HG02759 (cell line): ENCODE data around the gene RNASE13.
A peak's percentile ranks its signal among the peaks of the same experiment; 100 is the strongest.

ENCODE experiments used
- ATAC-seq: cut with Tn5 transposase; IDR thresholded peaks from one replicate; pipeline ENCODE4 v1.9.1; 2021; ENCODE audit warnings: mild to moderate bottlenecking, moderate library complexity; ENCODE audit not compliant: unreplicated experiment

RNASE13 gene, protein sequence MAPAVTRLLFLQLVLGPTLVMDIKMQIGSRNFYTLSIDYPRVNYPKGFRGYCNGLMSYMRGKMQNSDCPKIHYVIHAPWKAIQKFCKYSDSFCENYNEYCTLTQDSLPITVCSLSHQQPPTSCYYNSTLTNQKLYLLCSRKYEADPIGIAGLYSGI

DNA sequence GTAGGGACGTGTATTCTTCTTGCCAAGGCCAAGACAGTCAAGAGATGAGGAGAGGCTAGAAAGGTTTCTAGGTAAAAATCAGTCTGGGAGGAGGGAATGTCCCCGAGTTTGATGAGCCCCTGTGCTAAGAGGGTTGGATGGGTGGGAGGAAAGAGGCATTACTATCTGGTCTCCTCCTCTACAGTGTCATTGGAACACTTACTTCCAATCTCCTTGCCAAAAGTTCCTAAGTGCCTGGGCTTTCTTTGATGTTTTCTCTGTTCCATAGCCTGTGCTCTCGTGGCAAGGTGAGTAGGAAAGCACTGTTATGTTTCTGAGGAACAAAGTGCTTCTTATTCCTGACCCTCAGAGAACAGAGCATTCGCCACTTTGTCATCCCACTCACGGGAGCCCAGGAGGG, at the start of gene RNASE13:
Gene RNASE13 (minus strand): TSS at position 101 of the 400 bp plus-strand sequence. CDS start 519 bp downstream, outside the sequence.
- ATAC-seq = no peak

DNA sequence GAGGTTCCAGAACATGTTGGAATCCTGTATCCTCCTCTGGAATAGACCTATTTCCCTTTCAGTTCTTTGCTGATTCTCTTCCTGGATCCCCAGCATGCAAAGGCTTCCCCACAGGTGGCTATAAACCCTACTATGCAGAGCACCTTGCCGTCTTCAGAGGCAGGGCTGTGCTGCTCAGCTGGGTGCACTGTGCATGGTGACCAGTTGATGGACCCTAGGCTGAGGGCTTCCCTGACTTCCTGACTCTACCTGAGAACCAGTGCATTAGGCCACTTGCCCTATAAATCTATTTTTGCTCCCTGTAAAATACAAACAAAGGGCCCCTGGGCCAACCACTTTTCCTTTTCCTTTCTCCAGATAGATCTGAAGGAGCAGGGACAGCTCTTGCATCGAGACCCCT, 49.8 kb upstream of the RNASE13 start:
- ATAC-seq = no peak

DNA sequence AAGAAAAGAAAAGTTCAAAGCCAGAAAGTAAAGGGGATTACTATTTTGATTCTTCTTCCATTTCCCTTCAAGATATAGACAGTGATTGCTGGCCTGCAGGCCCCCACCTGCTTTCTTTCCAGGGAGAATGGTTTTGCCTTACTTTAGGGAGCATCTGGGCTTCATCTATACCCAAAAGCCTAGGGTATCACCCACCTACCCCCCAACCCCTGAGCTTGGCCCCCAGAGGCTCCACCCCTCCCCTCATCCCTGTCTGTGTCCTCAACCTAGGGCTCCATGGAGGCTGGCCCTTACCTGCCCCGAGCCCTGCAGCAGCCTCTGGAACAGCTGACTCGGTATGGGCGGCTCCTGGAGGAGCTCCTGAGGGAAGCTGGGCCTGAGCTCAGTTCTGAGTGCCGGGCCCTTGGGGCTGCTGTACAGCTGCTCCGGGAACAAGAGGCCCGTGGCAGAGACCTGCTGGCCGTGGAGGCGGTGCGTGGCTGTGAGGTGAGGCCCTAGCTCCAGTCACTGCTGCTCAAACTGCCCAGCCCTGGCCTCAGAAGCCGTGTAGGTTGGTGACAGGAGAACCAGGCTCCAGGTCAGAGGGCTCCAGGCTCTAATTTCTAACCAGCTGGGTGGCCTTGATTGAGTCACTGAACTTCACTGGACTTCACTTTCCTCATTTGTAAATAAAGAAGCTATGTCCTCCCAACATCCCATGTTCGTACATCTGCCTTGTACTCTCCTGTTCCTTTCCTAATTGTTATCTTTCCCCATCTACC, 49.1 kb upstream of the RNASE13 start:
- ATAC-seq = no peak

DNA sequence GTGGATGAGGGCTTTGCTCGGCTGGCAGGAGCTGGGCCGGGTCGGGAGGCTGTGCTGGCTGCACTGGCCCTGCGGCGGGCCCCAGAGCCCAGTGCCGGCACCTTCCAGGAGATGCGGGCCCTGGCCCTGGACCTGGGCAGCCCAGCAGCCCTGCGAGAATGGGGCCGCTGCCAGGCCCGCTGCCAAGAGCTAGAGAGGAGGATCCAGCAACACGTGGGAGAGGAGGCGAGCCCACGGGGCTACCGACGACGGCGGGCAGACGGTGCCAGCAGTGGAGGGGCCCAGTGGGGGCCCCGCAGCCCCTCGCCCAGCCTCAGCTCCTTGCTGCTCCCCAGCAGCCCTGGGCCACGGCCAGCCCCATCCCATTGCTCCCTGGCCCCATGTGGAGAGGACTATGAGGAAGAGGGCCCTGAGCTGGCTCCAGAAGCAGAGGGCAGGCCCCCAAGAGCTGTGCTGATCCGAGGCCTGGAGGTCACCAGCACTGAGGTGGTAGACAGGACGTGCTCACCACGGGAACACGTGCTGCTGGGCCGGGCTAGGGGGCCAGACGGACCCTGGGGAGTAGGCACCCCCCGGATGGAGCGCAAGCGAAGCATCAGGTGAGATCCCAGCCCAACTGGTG, 47.0 kb upstream of the RNASE13 start:
- ATAC-seq = no peak

DNA sequence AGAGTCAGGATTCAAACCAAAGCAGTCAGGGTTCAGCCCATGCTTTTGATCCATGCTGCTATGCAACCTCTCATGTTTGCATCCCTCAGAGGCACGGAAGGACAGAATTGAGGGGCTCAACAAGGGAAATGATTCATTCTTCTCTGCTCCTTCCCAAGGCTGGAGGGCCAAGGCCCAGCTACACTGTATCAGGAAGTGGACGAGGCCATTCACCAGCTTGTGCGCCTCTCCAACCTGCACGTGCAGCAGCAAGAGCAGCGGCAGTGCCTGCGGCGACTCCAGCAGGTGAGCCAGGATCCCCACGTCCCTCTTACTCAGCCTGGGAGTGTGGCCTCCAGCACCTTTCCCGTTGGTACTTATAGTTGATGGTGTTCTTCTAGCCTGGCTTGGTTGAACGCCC, 44.1 kb upstream of the RNASE13 start:
- no peak for ATAC-seq

DNA sequence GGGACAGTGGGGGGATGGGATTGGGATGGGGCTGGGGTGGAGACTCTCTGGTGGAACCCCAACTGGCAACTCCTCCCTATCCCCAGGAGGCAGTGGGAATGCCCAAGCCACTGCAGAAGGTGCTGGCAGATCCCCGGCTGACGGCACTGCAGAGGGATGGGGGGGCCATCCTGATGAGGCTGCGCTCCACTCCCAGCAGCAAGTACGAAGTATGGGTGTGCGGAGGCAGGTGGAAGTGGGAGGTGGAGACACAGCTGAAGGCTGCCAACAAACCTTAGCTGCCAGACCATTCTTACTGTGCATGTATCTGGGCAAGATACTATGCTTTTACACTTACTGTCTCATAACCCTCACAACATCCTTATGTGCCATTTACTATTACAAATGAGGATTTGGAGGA, 43.7 kb upstream of the RNASE13 start:
- no peak for ATAC-seq

DNA sequence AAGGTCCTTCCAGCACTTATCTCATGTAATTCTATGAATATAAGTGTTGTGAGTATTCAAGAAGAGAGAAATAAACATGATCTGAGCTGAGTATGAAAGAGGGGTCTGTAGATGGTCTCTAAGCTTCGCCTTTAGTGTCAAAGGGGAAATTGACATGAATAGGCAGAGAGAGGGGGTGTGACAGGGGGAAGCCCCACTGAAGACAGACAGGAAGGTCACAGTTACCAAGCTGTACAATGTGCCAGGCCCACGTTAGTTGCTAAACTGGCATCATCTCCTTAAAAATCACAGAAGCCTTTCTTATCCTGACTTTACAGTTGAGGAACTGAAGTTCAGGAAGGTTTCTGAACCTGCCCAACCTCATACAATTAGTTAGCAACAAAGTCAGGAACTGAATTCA, 43.1 kb upstream of the RNASE13 start:
- no peak for ATAC-seq

DNA sequence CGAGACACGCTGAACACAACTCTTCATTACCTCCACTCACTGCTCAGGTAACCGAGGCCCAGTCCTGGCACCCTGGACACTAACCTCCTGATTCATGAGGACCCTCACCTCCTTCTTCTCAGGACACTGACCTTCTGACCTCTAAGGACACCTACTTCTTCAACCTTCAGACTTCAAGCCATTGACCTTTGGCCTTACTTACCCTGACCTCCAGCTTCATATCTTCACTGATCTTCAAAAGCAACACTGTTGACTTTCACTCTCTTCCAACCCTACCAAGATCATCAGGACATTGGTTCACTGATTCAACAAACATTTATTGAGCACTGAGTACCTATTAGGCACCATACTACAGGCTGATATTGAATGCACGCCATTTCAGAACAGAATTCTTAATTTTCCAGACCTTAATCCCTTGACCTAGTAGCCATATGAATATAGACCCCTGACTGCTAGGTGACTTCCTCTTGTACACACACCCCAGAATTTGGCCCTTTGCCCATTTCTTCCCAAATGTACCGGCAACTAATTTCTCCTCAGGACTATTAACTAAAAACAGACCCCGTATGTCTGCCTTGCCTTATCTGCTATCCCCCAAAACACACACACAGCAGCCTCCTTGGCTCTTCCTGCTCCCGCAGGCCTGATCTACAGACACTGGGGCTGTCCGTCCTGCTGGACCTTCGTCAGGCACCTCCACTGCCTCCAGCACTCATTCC, 41.3 kb upstream of the RNASE13 start:
- ATAC-seq = no peak

DNA sequence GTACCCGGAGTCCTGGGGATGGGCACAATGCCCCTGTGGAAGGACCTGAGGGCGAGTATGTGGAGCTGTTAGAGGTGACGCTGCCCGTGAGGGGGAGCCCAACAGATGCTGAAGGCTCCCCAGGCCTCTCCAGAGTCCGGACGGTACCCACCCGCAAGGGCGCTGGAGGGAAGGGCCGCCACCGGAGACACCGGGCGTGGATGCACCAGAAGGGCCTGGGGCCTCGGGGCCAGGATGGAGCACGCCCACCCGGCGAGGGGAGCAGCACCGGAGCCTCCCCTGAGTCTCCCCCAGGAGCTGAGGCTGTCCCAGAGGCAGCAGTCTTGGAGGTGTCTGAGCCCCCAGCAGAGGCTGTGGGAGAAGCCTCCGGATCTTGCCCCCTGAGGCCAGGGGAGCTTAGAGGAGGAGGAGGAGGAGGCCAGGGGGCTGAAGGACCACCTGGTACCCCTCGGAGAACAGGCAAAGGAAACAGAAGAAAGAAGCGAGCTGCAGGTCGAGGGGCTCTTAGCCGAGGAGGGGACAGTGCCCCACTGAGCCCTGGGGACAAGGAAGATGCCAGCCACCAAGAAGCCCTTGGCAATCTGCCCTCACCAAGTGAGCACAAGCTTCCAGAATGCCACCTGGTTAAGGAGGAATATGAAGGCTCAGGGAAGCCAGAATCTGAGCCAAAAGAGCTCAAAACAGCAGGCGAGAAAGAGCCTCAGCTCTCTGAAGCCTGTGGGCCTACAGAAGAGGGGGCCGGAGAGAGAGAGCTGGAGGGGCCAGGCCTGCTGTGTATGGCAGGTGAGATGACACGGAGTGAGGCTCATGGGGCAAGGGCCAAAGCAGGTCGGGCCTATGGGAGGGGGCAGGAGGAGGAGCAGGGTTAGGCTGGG, 40.0 kb upstream of the RNASE13 start:
- ATAC-seq = no peak

DNA sequence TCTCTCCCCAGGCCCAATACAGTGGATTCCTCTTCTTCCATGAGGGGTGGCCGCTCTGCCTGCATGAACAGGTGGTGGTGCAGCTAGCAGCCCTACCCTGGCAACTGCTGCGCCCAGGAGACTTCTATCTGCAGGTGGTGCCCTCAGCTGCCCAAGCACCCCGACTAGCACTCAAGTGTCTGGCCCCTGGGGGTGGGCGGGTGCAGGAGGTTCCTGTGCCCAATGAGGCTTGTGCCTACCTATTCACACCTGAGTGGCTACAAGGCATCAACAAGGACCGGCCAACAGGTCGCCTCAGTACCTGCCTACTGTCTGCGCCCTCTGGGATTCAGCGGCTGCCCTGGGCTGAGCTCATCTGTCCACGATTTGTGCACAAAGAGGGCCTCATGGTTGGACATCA, 39.3 kb upstream of the RNASE13 start:
- ATAC-seq = no peak

DNA sequence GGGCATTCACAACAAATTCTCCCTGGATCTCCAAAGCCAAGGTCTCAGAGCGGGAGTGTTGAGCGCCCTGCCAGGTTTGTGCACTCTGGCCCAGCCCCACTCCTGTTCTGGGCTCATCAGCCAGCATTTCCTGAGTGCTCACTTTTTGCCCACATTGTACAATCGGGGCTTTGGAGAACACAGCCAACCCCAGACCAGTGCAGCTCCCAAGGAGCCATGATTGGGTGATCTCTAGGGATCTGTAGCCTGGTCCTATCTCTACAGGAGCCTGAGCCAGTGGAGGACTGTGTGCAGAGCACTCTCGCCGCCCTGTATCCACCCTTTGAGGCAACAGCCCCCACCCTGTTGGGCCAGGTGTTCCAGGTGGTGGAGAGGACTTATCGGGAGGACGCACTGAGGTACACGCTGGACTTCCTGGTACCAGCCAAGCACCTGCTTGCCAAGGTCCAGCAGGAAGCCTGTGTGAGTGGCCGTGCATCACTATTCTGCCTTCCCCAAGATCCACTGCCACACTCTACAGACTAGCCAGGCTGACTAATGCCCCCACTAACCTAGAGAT, 38.3 kb upstream of the RNASE13 start:
- ATAC-seq = no peak

DNA sequence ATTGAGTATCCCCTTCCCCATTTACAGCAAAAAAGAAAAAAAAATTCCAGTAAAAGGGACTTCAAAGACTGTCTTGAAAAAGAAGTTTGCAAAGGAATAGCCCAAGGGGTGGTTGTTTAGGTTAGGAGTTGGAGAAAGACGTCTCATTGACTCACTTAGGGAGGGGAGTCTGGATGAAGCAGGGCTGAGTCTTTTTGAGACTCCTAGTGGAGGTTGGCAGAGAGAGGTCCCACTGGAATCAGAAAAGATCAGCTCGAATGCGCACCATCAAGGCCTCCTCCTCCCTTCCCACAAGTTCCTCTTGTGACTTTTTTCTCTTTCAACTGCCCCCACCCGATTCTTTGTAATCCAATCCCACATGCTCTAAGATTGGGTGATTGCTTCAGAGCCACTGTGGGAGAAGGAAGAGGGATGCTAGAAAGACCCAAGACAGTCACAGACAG, 37.4 kb upstream of the RNASE13 start:
- no peak for ATAC-seq

DNA sequence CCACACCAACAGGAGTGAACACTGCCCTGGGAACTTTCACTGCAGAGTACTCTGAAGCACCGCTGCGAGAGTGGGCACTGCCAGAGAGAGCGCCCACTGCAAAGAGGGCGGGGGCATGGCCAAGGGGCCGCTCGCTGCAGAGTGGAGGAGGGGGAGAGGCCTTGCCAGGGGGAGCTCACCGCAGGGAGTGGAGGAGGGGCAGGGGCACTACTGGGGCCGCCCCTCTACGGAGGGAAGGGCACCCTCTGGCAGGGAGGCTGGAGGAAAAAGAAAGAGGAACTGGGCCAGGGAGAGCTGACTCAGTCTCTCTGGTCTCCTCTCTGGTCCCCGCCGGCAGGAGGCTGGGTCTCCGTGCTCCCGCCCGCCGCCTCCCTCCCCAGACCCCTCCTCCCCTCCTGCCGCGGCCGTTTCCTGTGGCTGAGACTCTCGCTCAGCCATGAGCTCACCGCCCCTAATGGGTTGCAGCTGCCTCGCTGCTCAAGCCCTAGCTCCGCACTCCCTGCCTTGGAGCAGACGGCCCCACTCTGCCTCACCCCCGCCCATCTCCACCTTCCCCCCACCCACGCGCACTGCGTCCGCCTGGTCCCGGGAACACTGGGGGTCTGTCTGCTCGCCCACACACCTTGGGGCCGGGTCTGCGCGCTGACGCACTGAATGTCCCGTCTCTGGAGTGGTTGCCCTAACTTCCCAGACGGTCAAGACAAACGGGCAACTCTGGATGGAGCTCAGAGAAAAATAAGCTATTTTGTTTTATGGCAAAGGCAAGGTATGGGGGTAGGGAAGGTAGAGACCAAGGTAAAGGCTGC, 36.8 kb upstream of the RNASE13 start:
- ATAC-seq = peak; percentile 77

DNA sequence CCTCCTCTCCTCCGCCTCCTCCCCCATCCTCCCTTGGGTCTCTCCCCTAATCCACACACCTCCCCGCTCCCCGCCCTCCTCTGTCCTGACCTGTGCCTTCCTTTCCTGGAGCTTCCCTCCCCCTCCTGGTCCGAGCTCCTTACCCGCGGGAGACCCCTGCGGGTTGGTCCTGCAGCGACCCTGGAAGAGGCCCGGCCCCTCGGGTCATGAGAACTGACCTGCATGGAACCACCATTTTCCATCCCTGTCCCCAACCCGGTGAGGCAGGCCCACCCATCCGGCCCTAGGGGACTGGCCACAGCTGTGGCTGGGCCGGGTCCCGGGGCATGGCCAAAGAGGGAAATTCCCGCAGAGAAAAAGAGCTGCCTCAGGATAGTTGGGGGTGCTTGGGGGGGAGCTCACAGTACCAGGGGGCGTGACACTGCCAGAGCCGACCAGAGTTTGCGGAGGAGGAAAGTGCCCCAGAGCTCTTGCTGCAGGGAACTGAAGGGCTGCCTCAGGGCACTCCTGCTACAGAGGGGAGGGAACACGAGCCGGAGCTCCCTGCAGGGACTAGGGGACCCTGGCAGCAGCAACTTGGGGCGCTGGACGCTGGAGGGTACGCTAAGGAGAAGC, 36.1 kb upstream of the RNASE13 start:
- ATAC-seq = no peak

DNA sequence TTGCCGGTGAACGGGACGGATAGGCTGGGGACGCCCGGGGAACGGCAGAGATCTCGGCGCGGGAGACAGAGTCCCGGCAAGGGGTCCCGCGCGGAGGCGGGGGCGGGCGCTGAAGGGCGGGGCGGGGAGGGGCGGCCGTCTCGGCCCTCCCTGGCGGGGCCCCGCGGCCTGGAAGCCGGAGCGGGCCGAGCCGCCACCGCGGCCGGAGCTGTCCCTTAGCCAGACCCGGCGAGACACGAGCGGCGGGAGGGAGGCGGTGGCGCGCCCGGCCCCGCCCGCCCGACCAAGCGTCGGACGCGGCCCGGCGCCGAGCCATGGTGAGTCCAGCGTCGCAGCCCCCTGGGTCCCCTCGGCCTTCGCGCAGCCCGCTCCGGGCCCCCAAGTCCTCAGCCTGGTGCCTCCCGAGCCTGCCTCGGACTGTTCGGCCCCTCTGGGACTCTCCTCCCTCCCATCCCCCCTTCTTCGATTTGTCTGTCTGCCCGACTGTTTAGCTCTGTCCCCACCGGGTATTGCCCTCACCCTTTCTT, 35.5 kb upstream of the RNASE13 start, which contains the start of gene ARHGEF40:
Gene ARHGEF40 (plus strand): TSS at position 222 of the 527 bp plus-strand sequence. CDS start 93 bp downstream, at position 315.
- ATAC-seq = no peak

DNA sequence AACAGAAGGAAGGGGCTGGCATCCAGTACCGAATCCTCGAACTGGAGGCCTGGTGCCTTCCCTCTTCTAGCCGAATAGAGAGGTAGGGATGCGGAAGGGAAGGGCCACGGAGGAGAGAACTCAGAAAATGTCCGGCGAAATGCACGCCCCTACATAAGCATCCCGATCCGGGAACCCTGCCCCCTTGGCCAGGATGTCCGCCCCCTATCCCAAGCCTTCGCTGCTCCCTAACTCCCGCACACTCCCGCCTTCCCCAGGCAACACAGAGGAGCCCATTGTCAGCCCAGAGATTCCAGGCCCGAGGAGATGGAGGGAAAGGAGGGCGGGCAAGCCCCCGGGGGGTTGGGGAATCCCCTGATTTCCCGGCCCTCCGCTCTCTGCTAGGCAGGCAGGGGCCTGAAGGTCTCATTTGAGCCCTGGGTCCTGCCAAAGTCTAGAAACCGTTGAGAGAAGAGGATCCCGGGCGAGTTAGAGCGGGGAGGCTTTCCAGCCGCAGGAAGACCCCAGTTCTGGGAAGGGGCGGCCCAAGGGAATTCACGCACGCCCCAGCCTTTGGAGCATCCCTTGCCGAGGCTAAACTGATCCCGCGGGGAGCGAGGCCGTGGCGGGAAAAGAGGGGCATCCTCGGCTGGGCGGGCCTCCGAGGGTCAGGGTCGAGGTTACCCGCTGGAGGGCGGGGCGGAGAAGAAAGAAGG, 34.9 kb upstream of the RNASE13 start:
- no peak for ATAC-seq

DNA sequence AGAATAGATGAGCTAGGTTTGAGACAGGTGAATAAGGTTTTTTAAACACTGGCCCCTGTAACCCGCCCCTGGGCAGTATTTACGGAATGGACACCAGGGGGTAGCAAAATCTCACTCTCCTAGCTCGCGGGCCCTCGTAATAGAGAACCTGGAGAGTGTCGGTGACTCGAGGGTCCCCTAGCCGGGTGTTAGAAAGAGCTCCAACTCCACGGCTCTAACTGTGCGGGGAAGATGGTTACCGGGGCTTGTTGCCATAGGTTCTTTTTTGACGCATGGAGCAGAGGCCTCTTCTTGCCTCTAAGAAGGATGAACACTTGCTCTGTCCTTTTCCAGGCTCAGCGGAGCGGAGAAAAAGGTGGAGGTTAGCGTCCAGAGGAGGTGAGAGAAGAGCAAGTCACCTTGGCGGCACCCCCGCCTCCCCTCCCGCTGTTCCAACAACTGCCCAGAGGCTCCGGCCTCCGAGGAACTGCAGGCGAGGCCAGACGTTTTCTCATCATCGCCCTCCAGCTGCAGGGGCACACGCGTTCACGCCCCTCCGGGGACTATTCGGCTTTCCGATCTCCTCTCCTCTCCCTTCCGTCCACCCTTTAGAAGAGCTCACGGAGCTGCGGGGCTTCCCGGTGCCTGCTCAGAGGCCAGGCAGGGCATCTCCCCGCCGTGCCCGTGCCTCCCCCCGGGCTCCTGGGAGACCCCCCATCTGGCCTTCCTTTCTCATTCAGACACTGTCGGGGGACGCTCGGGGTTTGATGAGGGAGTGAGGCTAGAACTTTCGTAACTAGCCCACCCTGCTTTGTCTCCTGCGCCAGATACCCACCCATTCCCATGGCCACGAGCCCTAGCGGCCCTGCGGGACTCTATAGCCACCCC, 34.1 kb upstream of the RNASE13 start:
- no peak for ATAC-seq
